GM18870 (cell line): ENCODE data around the gene FAM98B.

ENCODE experiments used
- ATAC-seq: cut with Tn5 transposase; IDR thresholded peaks from one replicate; pipeline ENCODE4 v1.9.1; 2021; ENCODE audit warnings: moderate library complexity; ENCODE audit not compliant: unreplicated experiment

The FAM98B gene

DNA sequence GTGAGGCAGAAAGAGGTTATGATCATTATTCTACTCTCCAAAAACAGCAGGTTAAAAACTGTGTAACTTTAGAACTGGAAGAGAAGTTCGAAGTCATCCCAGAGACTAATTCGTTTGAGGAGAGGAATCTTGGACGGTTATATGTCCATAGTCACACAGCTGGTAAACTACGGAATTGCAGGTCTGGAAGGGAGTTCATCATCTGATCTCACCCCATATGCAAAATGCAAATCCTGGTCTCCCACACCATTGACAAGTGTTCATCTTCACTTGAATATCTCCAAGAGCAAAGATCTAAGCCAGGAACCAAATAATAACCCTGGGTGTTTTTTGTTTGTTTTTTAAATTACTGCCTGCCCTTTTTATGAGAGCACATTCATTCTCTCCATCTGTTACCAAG, 53.1 kb downstream of the FAM98B start:
- ATAC-seq: no peak

DNA sequence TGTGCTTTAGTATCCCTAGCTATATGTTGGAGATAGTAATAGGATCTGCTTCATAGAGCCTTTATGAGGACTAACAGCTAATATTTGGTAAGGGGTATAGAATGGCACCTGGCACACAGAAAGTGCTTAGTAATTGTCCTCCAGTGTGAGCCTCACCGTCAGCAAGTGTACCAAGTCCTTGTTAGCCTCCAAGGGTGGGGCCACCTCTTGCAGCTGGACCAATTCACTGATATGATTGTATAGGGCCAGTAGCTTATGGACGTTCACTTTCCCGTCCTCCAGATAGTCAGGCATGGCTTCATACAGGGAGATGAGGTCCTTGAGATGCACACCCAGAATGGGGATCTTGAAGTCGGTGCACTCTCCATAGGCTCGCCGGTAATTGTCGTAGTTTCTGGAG, 53.6 kb downstream of the FAM98B start:
- ATAC-seq: no peak

DNA sequence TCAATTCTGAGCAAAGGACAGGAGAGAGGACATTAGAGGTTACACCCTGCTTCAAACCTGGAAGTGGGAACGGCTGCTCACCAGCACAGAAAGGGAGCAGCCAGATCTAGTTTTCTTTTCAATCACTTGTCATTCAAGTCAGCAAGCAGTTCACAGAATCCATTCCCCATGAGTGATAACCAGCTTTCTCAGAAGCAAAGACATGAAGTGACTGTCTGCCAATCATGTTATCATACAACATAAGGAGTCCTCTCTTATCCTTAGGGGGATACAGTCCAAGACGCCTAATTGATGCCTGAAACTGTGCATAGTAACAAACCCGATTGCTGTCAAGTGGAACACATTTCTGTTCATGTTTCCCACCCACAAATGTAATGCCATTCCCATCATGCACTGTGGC, 54.7 kb downstream of the FAM98B start:
- ATAC-seq: no peak

DNA sequence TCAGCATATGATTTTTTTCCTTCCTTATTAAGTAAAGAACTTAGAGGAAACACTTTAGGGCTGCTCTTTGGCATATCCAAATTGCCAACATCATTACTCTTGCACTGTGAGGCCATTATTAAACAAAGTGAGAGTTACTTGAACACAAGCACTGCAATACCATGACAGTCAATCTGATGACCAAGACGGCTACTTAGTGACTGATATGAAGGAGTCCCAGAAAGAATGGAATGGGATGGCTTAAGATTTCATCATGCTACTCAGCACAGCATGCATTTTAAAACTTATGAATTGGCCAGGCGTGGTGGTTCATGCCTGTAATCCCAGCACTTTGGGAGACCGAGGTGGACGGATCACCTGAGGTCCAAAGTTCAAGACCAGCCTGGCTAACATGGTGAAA, 55.2 kb downstream of the FAM98B start:
- no peak for ATAC-seq

DNA sequence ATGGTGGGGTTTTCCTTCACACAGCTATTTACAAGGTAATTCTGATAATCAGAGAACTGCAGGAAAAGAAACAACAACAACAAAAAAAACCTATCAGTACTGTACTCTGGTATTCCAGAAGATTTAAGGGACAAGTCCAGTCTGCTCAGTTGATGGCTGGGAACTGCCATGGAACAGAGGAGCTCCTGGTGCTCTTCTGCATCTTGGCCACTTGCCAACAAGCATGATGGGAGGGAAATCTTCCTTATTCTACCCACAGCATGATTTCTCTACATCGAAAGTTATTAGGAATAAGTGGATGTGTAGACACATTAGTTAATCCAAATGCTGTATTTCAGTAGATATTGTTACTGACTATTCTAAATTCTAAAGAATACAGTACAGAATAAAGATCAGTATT, 59.0 kb downstream of the FAM98B start:
- ATAC-seq: no peak

DNA sequence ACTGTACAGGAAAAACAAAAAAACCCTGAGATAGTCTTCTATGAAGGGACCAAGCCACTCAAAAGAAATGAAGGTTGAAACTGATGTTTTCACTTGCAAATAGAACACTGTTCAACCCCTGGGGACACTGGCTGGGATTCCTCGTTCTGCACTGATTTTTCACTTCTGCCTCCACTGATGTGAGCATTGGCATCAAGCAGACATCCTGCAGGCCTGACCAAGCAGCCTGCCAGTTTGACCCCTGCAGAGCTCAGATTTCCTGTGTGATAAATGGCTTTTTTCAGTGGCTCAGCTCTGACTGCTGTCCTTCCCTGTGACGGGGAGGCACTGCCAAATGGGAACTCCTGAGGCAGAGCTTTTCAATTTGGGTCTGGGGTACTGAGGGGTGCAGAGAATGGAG, 60.7 kb downstream of the FAM98B start:
- ATAC-seq: no peak

DNA sequence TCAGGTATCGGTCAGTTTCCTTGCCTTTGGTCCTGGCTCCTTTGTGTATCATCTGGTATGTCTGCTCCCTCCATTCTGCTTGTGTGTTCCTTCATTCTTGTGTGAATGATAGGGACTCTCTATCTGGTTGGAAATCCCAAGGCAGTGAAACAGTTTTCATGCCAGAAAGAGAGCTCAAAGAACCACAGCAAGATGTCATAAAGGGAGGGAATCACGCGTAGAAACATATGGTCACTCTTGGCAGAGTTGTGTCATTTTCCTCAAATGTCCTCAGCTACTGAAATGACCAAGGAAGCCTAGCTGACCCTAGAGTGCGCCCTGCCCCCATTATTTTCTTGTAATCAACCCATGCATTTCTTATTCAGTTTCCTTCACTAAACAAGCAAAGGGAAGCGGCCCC, 62.7 kb downstream of the FAM98B start:
- ATAC-seq: no peak

DNA sequence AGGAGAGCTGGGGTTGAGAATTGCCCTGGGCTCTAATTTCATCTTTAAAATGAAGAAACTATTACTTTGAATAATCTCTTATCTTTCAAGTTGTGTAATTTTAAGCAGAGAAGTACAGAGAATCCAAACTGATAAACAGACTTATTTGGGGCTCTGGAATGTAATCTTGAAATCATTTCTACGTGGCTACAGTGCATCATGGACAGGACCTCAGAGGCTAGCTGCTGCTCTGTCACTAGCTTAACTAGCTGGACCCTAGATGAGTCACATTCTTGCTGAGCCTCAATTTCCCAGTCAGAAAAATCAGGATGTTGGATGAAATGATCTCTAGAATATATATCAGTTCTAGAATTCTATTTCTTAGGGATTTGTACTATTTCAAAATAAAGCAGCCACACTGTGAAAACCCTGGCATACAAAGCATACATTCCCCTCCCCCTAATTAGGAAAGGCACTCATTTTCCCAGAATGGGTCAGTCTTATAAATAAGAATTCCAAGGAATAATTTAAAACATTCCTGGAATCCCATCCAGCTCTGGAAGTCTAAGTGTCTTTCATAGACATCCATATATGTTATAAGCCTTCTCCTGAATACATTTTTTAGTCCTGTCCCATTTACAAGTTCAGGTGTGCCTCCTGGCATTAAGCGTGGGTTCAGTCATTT, 63.5 kb downstream of the FAM98B start:
- ATAC-seq: no peak

DNA sequence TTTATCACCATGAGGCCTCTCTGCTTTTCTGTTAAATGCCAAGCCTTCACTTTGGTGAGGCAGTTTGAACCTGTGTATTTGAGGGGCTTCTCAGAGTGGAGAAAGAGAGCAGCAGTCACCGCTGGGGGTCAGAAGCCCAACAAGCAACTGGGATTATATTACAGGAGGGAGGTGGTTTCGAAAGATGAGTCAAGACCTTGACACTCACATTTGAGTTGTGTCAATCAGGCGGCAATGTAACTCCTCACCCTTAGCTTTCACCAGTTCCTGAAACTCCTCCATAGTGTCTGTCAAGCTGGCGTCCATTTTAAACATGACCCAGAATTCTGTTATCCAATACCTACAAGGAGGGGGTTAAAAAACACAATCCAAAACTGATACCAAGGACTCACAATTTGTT, 64.2 kb downstream of the FAM98B start:
- ATAC-seq: no peak

DNA sequence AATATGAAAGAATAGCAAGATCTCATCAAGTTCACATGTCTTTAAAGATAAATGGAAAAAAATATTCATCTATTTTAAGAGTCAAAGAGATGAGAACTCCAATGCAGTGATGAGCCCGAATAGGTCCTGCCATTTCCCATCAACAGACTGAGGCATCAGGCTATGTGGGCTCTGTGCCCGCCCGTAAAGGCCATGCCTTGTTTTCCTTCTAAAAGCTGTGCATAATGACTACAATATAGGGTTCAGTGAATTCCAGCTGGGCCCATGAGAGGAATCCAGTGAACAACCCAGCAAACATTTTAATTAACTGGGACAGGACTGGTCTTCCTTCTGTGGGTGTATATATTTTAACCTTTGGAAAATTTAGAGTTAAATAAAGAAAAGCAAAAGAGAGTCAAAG, 66.1 kb downstream of the FAM98B start:
- ATAC-seq: no peak

DNA sequence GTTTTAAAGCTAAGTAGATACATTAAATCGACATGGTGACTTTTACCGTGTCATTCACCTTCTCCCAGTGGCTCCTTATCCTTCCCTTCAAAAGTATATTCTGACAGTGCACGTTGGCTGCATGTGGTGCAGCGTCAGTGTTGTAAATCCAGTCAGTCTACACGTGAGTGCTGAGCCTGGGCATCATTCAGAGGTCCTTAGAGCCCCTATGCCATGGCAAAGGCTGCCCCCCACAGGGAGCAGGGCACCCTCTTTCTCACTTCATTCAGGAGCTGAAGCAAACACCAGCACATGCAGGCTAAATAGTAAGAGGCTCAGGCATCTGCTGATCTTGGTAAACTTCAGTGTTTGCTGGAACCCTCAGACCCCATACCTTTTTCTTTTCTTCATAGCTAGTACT, 67.4 kb downstream of the FAM98B start:
- no peak for ATAC-seq

DNA sequence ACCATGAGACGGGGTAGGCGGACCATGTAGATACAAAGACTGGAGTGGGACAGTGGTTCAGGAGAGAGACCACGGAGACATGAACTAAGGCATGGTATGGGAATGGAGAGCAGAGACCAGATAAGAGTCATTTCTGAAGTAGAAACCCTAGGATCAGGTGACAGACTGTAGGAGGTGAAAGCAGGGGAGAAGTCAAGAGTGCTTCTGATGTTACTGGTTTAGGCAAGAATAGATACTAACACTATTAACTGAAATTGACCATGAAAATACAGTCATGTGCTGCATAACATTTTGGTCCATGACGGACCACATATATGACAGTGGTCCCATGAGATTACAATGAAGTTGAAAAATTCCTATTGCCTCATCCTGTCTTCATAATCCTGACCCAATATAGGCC, 69.0 kb downstream of the FAM98B start:
- no peak for ATAC-seq

DNA sequence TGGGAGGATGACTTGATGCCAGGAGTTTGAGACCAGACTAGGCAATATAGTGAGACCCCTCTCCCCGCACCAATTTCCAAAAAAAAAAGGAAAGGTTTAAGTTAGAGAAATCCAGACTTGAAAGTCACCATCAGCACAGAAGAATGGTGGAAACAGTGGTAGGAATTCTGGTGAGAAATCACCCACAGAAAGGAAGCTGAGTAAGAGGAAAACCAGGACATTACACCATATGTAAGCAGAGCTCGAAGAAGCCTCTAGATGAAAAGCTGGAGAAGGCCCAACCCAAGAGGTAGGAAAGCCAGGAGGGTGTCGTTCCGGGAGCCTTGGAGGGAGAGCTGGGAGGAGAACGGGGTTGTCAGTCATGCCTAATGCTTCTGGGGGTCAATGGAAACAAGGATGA, 70.2 kb downstream of the FAM98B start:
- ATAC-seq: no peak

DNA sequence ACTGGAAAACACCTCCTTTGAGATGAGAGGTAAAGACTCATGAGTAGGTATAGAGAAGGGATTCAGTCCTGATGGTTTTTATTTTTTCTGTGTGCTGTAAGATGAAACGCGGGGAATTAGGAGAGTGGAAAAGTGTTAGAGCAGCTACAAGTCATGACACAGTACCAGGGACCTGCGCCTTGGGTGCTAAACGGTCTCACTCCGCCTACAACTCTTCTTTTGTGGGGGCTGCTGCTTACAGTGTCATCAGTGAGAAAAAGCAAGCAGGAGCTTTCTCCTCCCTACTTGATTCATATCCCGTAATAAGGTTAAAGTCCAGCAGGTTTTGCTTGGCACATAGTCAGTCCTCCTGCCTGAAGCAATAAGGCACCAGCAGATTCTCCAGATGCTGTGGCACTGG, 71.6 kb downstream of the FAM98B start:
- no peak for ATAC-seq

DNA sequence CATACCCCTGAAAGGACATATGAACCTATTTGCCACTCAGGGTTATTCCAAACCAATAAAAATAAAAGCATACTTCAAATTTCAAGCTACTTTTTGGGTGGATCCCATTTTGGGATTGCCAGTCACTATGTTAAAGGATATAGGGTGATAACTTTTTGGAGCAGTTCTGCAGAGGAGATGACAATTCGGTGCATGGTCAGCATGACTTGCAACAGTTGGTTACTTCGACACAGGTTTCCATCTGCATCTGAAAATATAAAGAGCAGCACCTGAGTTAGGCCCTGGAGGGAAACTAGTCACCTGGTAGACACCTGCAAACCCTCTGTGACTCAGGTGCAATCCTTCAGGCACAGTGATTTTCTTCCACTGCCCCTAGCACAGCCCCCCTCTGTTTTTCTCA, 72.2 kb downstream of the FAM98B start:
- ATAC-seq: no peak

DNA sequence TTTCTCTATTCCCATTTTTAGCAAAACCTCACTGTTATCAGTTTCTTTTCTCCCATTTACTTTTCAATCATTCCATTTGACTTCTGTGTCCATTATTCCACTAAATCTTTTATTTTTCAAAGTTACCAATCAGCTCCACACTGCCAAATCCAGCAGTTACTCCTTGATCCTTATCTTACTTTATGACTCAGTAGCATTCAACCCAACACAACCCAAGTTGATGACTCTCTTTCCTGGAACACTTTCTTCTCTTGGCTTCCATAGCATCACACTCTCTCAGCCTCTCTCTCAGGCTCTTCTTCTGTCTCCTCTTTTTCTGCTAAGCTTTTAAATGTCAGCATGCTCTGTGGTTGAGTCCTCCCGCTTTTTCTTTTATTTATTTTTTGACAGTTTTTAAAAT, 74.4 kb downstream of the FAM98B start:
- ATAC-seq: no peak

DNA sequence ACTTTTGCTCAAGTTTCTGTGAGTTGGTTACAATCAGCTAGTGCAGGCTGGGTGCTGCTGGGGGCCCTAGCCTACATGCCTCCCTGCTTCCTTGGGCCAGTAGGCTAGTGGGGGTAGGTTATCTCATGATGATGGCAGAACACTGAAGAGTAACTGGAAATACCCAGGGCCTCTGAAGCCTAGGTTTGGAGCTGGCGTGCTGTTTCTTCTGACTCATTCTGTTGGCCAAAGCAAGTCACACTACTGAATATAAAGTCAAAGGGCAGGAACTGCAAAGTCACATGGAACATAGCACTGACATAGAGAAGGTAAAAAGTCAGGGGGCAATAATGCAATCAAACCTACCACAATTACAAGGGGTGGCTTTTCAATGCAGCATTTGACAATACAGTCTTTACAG, 76.2 kb downstream of the FAM98B start:
- ATAC-seq: peak; percentile 77

DNA sequence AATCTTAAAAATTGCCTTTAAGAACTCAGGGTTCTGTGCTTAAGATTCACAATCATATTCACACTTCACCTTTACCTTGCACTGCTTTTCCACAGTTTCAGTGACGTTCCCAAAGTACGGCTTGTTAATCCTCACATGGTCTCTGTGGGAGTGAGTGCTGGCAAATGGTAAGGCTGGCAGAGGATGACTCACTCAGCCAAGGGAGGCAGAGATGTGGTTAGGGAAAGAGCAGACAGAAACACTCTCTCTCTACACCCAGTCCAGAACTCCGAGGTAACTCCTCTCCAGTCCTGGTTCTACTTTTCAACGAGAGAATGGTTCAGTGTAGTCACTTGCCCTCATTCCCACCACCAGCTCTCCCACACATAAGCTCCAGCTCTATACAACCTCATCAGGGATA, 77.6 kb downstream of the FAM98B start:
- ATAC-seq: no peak

DNA sequence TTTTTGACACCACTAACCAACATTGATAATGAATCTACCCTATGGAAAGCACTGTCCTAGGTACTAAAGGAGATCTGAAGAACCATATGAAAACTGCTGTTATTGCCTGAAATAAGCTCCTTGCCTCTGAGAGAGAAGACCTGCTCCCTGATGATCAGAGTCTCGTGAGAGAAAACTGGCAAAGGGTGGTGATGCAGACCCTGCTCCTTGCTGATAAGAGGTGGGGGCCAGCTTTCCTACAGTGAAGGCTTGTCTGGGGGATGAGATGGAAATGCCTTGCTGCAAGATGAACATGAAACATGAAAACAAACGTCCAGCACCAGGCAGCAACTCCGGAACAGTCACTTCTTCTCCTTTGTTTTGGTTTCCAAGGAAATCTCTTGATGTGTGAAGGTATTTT, 78.8 kb downstream of the FAM98B start:
- no peak for ATAC-seq

DNA sequence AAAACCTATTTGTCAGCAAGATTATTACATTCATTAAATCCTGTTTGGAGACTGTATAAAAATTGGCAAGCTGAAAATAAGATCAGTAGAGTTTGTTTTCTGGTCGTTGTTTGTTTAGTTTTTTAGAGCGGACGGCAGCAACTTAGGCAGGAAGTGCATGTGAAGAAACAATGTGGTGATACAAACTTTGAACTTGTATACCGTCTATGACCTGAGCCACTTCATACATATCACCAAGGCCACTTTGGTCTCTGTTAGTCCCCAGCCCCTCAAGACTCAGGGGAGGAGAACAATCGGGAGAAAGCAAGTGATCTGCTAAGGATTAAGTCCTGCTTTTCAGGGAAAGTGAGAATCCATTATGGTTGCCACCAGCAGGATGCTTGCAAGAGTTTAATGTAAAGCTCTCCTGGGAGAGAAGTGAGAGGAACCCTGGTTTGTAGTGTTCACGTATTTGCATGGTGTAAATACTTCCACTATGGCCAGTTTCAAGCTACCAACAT, 79.5 kb downstream of the FAM98B start:
- ATAC-seq: no peak

DNA sequence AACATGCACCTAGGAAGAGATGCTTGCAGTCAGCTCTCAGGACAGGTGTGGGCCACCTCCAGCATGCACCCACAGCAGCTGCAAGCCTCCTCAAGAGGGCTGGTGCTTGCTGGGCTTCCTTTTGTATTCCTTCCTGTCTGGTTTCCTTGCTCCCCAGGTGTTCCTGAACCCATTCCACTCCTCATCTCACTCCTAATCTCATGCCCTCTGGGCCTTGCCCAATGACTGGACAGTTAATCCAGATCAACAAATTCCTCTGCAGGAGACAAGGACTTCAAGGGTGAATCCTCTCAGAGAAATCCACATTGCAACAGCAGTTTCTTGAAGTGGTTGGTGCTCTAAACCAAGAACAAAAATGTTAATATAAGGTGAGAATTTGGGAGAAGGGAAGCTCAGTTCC, 80.0 kb downstream of the FAM98B start:
- no peak for ATAC-seq

DNA sequence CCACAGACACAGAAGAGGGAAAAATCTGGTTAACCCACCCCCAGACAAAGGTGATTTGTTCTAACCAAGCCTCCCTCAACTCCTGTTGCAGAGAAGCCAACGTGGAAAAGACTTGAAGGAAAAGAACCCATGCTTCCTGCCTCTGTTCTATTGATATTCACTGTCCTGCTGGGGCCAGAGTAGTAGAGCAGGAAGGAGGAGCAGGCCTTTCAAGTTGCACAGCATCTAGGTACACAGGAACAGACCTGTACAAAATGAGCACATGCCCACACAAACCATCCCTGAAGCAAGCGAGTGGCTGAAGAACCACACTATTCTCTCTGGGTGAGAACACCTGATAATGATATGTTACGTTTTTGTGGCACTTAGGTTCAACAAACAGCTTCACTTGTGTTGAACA, 80.8 kb downstream of the FAM98B start:
- no peak for ATAC-seq

DNA sequence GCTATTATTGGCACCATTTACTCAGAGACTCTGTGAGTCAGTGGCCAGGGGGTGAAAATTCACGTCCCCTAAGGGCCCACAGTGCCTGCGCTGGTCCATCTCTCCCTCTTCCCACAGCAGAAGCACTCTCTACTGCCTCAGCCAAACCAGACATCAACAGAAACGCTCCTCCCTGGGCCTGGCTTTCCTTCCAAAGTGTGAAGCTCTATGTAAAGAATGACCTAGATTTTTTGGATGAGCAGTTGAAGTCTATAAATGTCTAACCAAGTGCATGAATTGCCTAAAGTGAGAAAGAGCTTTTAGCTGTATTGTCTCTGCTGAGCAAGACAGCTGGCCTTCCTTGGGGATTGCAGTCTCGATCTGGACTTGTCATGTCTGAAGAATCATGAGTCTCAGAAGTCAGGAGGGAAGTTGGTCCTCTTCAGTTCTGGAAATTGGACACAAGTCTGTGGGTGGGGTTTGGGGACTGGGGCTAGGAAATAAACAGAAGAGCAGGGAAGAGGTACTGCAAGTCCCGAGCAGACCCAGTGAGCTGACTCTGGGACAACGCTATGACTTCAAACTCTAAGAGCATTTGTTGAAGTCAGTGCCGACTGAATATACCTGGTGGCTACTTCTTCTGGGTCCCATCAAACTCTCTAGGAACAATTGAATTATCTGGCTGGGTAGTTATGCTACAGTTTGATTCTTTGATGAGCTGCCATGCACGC, 81.7 kb downstream of the FAM98B start:
- no peak for ATAC-seq
